Measurements from ENCODE around the gene PLEKHM1.

Gene PLEKHM1

DNA sequence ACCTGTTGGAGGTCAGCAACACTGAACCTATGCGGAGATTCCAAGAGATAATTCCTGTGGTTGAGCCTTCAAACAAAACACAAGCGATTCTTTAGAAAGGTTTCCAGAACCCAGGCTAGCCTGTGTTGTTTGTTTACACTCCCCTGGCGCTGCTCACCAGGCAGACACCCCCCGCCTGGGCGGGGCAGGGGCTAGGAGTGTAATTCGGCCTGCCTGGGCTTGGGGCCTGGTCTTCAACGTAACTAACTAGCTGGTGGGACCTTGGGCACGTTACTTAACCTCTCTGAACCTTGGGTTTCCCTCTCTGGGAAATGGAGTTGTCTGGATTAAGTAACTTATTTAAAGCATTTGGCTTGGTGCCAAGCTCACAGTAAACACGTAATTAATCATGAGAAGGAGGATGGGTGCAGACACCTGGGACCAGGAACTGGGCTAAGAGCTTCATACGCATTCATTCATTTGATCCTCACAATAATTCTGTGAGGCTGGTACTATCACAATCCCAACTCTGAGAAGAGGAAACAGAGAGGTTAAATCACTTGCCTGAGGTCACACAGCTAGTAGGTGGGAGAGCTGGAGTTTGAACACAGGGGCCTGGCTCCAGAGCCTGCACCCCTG, 50.3 kb downstream of the PLEKHM1 start:
- no peak for DNase-seq

DNA sequence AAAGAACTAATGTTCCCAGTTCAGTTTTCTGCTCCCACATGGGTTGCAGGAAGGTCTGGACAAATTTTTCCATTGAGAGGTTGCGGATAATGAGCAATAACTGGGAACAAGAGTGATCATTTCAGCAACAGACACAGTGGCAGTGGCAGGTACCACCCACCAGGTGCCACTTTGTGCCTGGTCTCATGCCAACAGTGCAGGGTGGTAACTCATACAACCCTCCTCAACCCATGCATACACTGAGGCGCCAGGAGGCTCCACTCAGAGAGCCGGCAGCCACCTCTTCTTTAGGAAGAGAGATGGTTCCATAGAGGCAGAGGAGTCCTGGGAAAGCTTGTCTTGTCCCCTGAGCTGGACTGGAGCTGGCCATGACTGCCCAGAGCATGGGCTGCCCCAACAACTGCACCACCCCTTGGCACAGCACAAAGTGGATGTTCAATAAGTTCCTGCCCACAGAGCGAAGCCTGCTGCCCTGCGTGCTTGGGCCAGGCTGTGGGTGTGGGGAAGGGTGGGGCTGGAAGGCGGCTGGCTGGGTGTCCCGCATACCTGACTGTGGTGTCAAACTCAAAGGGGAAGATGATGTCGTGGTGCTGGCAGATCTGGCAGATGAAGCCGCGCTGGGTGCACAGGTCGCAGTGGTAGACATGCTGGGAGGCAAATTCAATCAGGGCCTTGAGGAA, 51.5 kb downstream of the PLEKHM1 start:
- no peak for DNase-seq

DNA sequence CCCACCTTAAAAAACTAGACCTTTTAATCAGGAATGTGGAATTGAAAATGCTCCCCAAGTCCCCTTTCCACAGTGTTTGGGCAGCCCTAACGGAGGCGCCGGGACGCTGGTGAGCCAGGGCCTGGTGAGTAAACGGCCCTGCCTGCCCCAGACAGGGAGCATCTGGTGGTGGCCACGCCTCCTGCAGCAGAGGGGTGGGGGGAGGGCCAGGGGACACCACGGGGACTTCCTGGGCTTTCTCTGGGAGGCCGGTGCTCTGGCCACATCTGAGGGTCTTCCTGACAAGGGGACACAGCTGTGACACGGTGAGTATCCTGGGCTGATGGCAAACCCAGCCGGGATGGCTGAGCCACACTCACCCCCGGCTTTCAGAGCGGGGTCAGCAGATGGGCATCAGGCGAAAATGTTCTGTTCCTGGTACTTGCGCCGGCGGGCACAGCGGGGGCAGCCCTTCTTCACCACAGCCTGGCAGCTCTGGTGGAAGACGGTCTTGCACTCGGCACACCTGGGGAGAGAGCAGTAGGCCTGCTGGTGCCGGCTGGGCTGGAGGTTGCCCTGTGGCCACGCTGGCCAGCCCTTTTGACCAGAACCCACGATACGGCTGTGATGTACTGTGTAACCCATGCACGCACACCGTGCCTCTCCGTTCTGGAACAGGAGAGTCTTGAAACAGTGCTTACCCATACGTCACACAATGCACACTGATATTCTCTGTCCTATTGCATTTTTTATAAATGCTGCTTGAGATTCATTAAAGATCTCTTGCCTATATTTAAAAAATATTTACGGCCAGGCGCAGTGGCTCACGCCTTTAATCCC, 52.8 kb downstream of the PLEKHM1 start:
- no peak for DNase-seq

DNA sequence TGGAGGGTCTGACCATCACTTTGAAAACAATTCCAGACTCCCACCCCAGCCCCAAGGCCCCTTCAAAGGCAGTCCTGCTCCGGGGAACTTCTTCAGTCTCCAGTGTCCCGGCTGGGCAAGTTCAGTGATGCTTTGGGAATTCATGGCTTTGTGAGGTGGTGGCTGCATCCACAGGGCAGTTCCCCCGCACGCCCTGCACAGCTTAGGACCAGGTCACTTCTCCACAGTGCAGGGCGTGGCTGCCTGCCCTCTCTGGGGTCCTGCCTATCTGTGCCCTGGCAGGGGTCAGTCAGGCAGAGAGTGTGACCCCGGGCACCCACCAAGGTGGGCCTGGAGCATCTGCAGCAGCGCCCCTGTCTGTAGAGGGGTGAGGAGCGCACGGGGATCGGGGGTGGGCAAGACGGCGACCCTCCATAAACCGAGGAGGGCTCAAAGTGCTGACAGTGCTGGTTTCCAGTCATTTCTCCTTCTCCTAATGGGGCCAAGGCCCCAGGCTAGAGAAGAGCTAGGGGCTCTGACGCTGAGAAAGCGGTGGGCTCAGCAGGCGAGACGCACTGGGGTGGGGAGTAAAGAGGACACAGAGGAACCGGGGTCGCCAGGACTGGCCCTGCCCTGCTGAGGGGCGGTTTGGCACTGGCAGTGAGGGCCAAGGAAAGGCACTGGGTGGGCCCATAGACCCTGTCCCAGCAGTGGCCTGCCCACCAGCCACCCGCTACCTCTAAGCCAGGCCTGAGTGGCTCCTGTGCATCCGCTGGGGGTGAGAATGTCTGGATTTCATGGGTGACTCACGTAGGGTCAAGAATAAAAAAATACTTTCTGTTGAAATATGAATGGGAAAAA, 53.7 kb downstream of the PLEKHM1 start:
- DNase-seq, result no peak

- DNase-seq, result no peak
Measured at GRCh38 chr17:45436161-45436560, 54.4 kb downstream of the PLEKHM1 start.

DNA sequence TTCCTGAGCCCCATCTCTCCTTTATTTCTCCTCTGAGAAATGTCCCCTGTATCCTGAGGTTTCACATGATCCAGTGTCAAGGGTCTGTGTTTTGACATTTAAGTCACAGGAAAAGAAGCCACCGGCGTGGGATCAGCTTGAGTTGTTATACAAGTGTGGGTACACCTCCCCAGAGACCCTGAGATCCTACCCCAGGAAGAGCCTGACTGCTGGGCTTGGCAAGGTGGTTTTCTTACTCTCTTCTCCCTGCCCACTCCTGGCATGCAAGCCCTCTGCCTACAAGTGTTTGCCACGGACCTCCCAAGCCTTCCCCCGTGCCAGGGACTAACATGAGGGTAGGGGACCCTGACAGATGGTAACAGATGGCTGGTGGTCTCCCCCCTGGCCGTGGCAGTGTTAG, 55.0 kb downstream of the PLEKHM1 start:
- no peak for DNase-seq

DNA sequence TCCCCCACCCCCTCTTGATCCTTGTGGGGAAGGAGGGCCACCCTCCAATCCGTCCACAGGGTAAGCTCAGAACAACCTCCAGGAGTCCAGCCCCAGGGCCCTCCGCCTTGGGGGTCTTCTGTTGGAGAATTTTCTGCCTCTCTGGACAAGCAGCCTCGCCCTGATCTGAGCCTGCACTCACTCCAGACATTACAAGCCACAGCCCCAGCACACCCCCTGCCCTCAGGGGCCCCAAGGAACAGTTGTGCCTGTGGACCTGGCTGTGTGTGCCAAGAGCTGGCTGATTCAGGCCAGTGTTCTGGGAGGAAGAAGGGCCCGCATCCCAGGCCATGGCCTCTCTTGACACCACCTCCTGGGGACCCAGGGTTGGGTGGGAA, 57.4 kb downstream of the PLEKHM1 start:
- no peak for DNase-seq

- peak; percentile 46 for DNase-seq
Measured at GRCh38 chr17:45432405-45433158, 57.9 kb downstream of the PLEKHM1 start, which contains the start of gene ARHGAP27. ARHGAP27 (minus strand) TSS chr17:45432870; CDS start chr17:45430279, 2,591 bp downstream.

- peak; percentile 76 for DNase-seq
Measured at GRCh38 chr17:45431531-45432404, 58.8 kb downstream of the PLEKHM1 start.

GRCh38 chr17:45430738-45431530, 59.6 kb downstream of the PLEKHM1 start:
- no peak for DNase-seq

GRCh38 chr17:45430006-45430737, 60.3 kb downstream of the PLEKHM1 start:
- DNase-seq, result no peak

GRCh38 chr17:45429339-45430005, 61.0 kb downstream of the PLEKHM1 start:
- no peak for DNase-seq

- no peak for DNase-seq
Measured at GRCh38 chr17:45428931-45429338, 61.6 kb downstream of the PLEKHM1 start.

GRCh38 chr17:45428050-45428617, 62.4 kb downstream of the PLEKHM1 start:
- DNase-seq, result peak; percentile 88

- no peak for DNase-seq
Measured at GRCh38 chr17:45427181-45427835, 63.2 kb downstream of the PLEKHM1 start.

- no peak for DNase-seq
Measured at GRCh38 chr17:45426561-45426960, 64.0 kb downstream of the PLEKHM1 start.

GRCh38 chr17:45425984-45426413, 64.5 kb downstream of the PLEKHM1 start:
- no peak for DNase-seq
